HL-60 (cell line): ENCODE results near the gene GDF11.
A peak's percentile ranks its signal among the peaks of the same experiment; 100 is the strongest.

Experiments
- DNase-seq, 2 experiments: peaks; one replicate each; pipeline ENCODE4 v3.0.0-alpha.2; 2010 to 2020; ENCODE audit warnings: low read depth in 1 of 2, low spot score in 1 of 2
- H3K27ac ChIP-seq: fragments of 250-450 bp; sonication (Bioruptor Pico); replicated peaks from 2 replicates; pipeline ENCODE4 v1.5.1; 2020; ENCODE audit warnings: mild to moderate bottlenecking, moderate library complexity
- H3K27me3 ChIP-seq: fragments of 250-450 bp; sonication (Bioruptor Pico); 2 replicates; pipeline ENCODE4 v1.5.1; 2021; ENCODE audit warnings: mild to moderate bottlenecking, moderate library complexity; ENCODE audit not compliant: insufficient read depth, poor library complexity, severe bottlenecking
- H3K4me3 ChIP-seq: replicated peaks from 2 replicates; pipeline ENCODE4 v1.5.1; 2011; ENCODE audit warnings: mild to moderate bottlenecking, control low read depth, low read length; ENCODE audit not compliant: insufficient read depth
- GABPA ChIP-seq: IDR thresholded peaks from 2 replicates; pipeline ENCODE4 v1.6.1; 2012; ENCODE audit warnings: low read depth
- POLR2AphosphoS5 ChIP-seq: IDR thresholded peaks from 2 replicates; pipeline ENCODE4 v1.6.1; 2012; ENCODE audit warnings: low read depth
- SPI1 ChIP-seq: IDR thresholded peaks from 2 replicates; pipeline ENCODE4 v1.6.1; 2012; ENCODE audit warnings: low read depth, mild to moderate bottlenecking, borderline replicate concordance
- TF ChIP-seq, protein P1 (sequence below): IDR thresholded peaks from 2 replicates; pipeline ENCODE4 v1.6.1; 2012; ENCODE audit warnings: low read depth; ENCODE audit not compliant: insufficient replicate concordance
- TF ChIP-seq, protein P2 (sequence below): IDR thresholded peaks from one replicate; pipeline ENCODE4 v1.5.1; 2011; ENCODE audit warnings: low read length, control low read depth, inconsistent platforms; ENCODE audit not compliant: insufficient read depth

Gene GDF11

DNA sequence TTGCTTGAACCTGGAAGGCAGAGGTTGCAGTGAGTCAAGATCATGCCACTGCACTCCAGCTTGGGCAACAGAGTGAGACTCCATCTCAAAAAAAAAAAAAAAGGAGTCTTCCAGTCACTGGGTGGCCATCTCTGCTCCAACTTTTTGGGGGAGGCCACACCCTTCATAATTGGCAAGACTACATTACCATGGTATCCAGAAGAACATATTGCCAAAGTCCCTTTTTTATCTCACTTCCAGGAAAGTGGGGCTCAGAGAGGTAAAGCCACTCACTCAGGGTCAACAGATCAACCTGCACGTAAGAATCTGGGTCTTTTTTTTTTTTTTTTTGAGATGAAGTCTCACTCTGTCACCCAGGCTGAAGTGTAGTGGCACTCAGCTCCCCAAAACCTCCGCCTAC is 9.1 kb upstream of the GDF11 start:
- Histone ChIP-seq H3K27me3 (no peaks in the 10 kb centered on the region), H3K4me3 (no peak overlapping the region), H3K27ac (no peak overlapping the region)
- no peak for DNase-seq
- TF ChIP-seq SPI1 (no peak), GABPA (no peak), POLR2AphosphoS5 (no peak)
- TF ChIP-seq, protein P1, sequence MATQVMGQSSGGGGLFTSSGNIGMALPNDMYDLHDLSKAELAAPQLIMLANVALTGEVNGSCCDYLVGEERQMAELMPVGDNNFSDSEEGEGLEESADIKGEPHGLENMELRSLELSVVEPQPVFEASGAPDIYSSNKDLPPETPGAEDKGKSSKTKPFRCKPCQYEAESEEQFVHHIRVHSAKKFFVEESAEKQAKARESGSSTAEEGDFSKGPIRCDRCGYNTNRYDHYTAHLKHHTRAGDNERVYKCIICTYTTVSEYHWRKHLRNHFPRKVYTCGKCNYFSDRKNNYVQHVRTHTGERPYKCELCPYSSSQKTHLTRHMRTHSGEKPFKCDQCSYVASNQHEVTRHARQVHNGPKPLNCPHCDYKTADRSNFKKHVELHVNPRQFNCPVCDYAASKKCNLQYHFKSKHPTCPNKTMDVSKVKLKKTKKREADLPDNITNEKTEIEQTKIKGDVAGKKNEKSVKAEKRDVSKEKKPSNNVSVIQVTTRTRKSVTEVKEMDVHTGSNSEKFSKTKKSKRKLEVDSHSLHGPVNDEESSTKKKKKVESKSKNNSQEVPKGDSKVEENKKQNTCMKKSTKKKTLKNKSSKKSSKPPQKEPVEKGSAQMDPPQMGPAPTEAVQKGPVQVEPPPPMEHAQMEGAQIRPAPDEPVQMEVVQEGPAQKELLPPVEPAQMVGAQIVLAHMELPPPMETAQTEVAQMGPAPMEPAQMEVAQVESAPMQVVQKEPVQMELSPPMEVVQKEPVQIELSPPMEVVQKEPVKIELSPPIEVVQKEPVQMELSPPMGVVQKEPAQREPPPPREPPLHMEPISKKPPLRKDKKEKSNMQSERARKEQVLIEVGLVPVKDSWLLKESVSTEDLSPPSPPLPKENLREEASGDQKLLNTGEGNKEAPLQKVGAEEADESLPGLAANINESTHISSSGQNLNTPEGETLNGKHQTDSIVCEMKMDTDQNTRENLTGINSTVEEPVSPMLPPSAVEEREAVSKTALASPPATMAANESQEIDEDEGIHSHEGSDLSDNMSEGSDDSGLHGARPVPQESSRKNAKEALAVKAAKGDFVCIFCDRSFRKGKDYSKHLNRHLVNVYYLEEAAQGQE: no peak
- TF ChIP-seq, protein P2, sequence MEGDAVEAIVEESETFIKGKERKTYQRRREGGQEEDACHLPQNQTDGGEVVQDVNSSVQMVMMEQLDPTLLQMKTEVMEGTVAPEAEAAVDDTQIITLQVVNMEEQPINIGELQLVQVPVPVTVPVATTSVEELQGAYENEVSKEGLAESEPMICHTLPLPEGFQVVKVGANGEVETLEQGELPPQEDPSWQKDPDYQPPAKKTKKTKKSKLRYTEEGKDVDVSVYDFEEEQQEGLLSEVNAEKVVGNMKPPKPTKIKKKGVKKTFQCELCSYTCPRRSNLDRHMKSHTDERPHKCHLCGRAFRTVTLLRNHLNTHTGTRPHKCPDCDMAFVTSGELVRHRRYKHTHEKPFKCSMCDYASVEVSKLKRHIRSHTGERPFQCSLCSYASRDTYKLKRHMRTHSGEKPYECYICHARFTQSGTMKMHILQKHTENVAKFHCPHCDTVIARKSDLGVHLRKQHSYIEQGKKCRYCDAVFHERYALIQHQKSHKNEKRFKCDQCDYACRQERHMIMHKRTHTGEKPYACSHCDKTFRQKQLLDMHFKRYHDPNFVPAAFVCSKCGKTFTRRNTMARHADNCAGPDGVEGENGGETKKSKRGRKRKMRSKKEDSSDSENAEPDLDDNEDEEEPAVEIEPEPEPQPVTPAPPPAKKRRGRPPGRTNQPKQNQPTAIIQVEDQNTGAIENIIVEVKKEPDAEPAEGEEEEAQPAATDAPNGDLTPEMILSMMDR: no peak

DNA sequence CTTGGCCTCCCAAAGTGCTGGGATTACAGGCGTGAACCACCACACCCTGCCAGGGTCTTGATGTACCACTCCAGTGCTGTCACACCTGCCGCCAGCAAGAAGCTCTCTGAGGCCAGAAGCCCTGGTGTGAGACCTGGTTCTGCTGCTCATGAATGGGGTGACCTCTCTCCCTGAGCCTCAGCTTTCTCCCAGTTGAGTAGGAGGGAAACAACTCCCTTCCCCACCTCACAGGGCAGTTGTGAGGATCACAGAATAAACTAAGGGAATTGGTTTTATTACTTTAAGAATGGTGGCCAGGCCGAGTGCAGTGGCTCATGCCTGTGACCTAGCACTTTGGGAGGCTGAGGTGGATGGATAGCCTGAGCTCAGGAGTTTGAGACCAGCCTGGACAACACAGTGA is 8.3 kb upstream of the GDF11 start:
- DNase-seq: no peak
- Histone ChIP-seq H3K4me3 (no peak overlapping the region), H3K27me3 (no peaks in the 10 kb centered on the region), H3K27ac (no peak overlapping the region)
- TF ChIP-seq GABPA (no peak), SPI1 (no peak)
- TF ChIP-seq, protein P2: no peak

DNA sequence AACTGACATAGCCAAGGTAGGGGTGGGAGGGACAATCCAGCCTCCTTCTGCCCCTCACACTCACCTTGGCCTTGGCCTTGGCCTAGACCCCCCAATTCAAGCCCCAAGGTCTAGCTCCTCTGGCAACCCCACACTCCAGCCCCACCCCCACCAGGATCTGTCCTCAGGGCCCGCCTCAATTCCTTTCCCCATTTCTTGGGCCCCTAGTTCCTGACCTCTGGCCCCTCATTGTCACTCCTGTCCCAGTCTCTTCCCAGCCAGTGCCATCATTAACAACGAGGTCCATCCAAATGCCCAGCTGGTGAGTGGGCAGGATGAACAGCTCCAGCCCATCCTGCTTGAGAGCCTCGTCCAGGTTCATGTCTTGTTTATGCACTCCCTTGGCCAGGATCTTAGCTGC is 6.8 kb upstream of the GDF11 start:
- Histone ChIP-seq H3K27ac (no peak overlapping the region), H3K4me3 (no peak overlapping the region), H3K27me3 (no peaks in the 10 kb centered on the region)
- no peak for DNase-seq
- TF ChIP-seq, protein P1: no peak
- TF ChIP-seq GABPA (no peak), SPI1 (no peak), POLR2AphosphoS5 (no peak)
- TF ChIP-seq, protein P2: no peak

DNA sequence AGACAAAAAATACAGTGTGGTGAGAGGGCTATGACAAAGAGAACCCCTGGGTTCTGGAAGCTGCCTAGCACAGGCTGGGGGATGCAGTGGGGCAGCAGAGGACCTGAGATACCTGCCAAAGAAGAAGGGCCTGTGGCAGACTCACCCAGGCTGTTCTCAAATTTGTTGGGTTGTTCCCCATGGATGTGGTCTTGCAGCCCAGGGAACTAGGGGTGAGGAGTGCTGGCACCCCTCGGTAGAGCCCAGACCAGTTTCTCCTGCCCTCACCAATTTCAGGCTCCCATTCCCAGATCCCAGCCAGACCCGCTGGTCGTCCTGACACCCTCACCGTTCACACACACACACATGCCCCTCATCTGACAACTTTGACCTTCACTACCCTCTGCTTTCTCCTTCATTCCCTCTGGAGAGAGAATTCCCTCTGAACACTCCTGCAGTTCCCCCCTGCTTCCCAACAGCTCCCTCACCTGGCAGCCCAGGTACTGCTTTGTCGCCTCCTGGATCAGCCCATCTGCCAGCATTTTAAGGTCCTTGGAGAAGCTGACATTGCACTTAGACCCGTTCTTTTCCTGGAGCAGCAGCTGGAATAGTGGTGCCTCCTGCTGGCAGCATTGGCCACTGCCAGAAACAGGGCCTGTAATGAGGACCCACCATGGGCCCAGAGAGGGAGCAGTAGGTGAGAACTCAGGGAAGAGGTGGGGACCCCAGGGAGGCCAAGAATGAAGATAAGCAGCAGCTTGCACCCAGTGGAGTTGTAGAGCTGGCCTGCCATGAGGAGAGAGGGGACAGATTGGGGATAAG is 5.9 kb upstream of the GDF11 start:
- TF ChIP-seq, protein P2: peak; percentile 92
- no peak for TF ChIP-seq GABPA
- DNase-seq: peak; percentile 55 to 74
- Histone ChIP-seq H3K27ac (no peak overlapping the region), H3K4me3 (no peak overlapping the region), H3K27me3 (peaks cover 4% of the 10 kb centered on the region)
